IgD-negative memory B cell (primary cell): Measurements from ENCODE around the gene SCYGR8. TPM values are rescaled to one million over a fixed set of nuclear protein-coding genes. Genes with fewer than 3 reads are reported as not detected.

Experiments used
- H3K27ac Mint-ChIP-seq, 3 donors: one replicate each; pipeline ENCODE4 v1.8.0; 2020 to 2022; ENCODE audit warnings: mild to moderate bottlenecking in 3 of 3, mixed read lengths in 3 of 3, moderate library complexity in 1 of 3
- H3K27me3 Mint-ChIP-seq: one replicate; pipeline ENCODE4 v1.8.0; 2021; ENCODE audit warnings: mixed read lengths
- H3K36me3 Mint-ChIP-seq: one replicate; pipeline ENCODE4 v1.8.0; 2020; ENCODE audit warnings: mild to moderate bottlenecking, mixed read lengths
- H3K4me1 Mint-ChIP-seq, 3 donors: one replicate each; pipeline ENCODE4 v1.8.0; 2020 to 2022; ENCODE audit warnings: mixed read lengths in 3 of 3, mild to moderate bottlenecking in 1 of 3
- H3K4me3 Mint-ChIP-seq, 4 donors: one replicate each; pipeline ENCODE4 v1.8.0; 2020 to 2022; ENCODE audit warnings: mild to moderate bottlenecking in 4 of 4, mixed read lengths in 4 of 4, moderate library complexity in 3 of 4
- H3K9me3 Mint-ChIP-seq, 3 donors: one replicate each; pipeline ENCODE4 v1.8.0; 2020 to 2021; ENCODE audit warnings: mixed read lengths in 3 of 3, mild to moderate bottlenecking in 1 of 3
- polyA plus RNA-seq: library from polyadenylated mRNA; unstranded; fragments of 300-500 nt; fragmentation: Illumina TruSeq; gene quantifications from one replicate; pipeline ENCODE4 v1.2.3, GENCODE V29; 2021

SCYGR8 gene
- polyA plus RNA-seq, 1 donor from 2014 or later, result not detected

GRCh38 chr2:227780981-227781615 is 35.4 kb downstream of the SCYGR8 start:
- Mint-ChIP-seq H3K9me3 (peaks cover 0 to 2% (median 0%) of the 10 kb centered on the region in 3 donors), H3K4me3 (no peak overlapping the region), H3K27me3 (peaks cover 4% of the 10 kb centered on the region), H3K4me1 (peaks cover 7 to 13% (median 8%) of the 10 kb centered on the region in 3 donors), H3K27ac (no peak overlapping the region), H3K36me3 (no peaks in the 10 kb centered on the region)

GRCh38 chr2:227781841-227782240 is 36.1 kb downstream of the SCYGR8 start:
- Mint-ChIP-seq H3K9me3 (peaks cover 0 to 2% (median 0%) of the 10 kb centered on the region in 3 donors), H3K36me3 (no peaks in the 10 kb centered on the region), H3K4me1 (peaks cover 7 to 13% (median 8%) of the 10 kb centered on the region in 3 donors), H3K27ac (no peak overlapping the region), H3K4me3 (no peak overlapping the region), H3K27me3 (peaks cover 3% of the 10 kb centered on the region)

GRCh38 chr2:227782804-227783203 is 37.1 kb downstream of the SCYGR8 start:
- peak overlapping the region in 3 of 4 donors; percentile 82 to 97 (median 95) for H3K4me3 Mint-ChIP-seq
- peaks cover 7 to 13% (median 8%) of the 10 kb centered on the region in 3 donors for H3K4me1 Mint-ChIP-seq
- H3K27ac Mint-ChIP-seq, result peak overlapping the region in 2 of 3 donors; percentile 34 to 89
- H3K36me3 Mint-ChIP-seq, result no peaks in the 10 kb centered on the region
- peaks cover 0 to 2% (median 0%) of the 10 kb centered on the region in 3 donors for H3K9me3 Mint-ChIP-seq
- H3K27me3 Mint-ChIP-seq, result peaks cover 3% of the 10 kb centered on the region

DNA sequence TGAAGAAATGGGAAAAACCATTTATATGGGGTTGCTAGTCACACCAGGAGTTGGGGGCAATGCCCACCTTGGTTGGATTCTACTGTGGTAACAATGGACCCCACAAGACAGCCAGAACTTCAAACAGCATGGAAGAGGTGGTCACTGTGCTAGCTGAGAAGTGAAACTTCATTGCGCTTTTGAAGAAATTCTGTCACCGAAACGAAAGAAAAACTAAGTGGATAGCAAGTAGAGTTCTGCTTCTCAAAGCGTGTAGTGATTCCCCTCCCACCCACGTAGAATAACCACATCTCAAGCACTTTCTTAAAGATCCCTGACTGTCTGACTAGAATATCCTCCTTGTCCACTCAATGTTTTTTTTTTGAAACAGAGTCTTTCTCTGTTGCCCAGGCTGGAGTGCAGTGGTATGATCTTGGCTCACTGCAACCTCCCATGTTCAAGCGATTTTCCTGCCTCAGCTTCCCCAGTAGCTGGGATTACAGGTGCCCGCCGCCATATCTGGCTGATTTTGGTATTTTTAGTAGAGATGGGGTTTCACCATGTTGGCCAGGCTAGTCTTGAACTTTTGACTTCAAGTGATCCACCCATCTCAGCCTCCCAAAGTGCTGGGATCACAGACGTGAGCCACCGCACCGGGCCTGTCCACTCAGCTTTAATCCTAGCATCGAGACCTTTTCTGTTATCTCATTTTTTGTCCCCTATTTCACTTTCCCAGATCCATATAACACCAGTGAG is 37.9 kb downstream of the SCYGR8 start:
- peak overlapping the region; percentile 5 to 89 (median 72) for H3K27ac Mint-ChIP-seq
- H3K9me3 Mint-ChIP-seq, result peaks cover 0 to 2% (median 0%) of the 10 kb centered on the region in 3 donors
- no peaks in the 10 kb centered on the region for H3K36me3 Mint-ChIP-seq
- peaks cover 6% of the 10 kb centered on the region for H3K27me3 Mint-ChIP-seq
- peaks cover 7 to 13% (median 8%) of the 10 kb centered on the region in 3 donors for H3K4me1 Mint-ChIP-seq
- peak overlapping the region; percentile 42 to 97 (median 88) for H3K4me3 Mint-ChIP-seq

- Mint-ChIP-seq H3K27me3 (peaks cover 6% of the 10 kb centered on the region), H3K4me1 (peaks cover 7 to 13% (median 8%) of the 10 kb centered on the region in 3 donors), H3K36me3 (no peaks in the 10 kb centered on the region), H3K4me3 (no peak overlapping the region), H3K27ac (no peak overlapping the region), H3K9me3 (peaks cover 0 to 2% (median 1%) of the 10 kb centered on the region in 3 donors)
Measured at GRCh38 chr2:227785293-227785692, 39.6 kb downstream of the SCYGR8 start.

- Mint-ChIP-seq H3K27me3 (peaks cover 5% of the 10 kb centered on the region), H3K4me3 (no peak overlapping the region), H3K4me1 (peaks cover 0 to 7% (median under 1%) of the 10 kb centered on the region in 3 donors), H3K36me3 (no peaks in the 10 kb centered on the region), H3K9me3 (peaks cover 0 to 1% (median 0%) of the 10 kb centered on the region in 3 donors), H3K27ac (no peak overlapping the region)
Measured at GRCh38 chr2:227788561-227789018, 42.9 kb downstream of the SCYGR8 start.

DNA sequence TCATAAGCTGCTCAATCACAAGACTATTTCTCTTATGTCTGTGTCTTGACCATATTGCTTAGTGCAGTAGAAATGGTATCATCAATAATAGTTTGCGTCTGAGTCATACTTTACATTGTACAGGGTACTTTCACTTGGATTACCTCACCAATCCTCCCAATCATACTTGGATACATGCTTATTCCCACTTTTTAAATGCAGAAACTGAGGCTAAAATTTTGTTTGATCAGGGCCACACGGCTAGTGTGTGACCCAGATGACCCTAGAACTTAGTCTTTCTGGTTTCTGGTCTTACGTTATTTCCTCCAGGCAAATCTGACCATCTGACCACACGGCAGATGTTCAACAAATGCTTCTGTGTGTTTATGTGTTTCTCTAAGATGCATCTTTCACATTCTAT is 44.1 kb downstream of the SCYGR8 start:
- peaks cover 0 to 1% (median 0%) of the 10 kb centered on the region in 3 donors for H3K9me3 Mint-ChIP-seq
- H3K4me3 Mint-ChIP-seq, result no peak overlapping the region
- H3K4me1 Mint-ChIP-seq, result no peaks in the 10 kb centered on the region
- H3K36me3 Mint-ChIP-seq, result no peaks in the 10 kb centered on the region
- H3K27ac Mint-ChIP-seq, result no peak overlapping the region
- peaks cover 5% of the 10 kb centered on the region for H3K27me3 Mint-ChIP-seq

DNA sequence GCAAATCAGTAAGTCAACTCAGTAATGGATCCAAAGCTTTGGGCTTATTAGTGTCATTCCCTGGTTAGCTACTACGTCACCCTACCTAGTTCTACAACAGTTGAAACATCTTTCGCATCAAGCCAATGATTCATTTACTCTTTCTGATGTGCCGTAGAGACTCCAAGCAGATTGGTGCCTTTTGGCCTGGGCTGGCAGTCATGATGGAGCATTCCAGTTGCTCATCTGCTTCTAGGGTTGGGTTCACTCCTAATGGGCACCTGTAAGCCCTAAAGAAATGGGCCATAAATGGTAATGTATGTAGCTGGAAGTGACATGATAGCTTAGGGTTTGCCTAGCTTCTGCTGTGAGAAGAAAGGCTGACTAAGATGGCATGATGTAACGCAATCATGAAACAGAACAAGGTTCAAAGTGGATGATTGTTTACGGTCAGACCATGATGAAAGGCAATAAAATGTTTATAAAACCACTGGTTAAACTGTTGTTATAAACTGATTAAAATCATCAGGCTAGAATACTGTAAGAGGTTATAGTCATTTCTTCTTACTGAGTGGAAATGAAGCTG is 47.5 kb downstream of the SCYGR8 start:
- Mint-ChIP-seq H3K4me3 (no peak overlapping the region), H3K27me3 (peaks cover 4% of the 10 kb centered on the region), H3K9me3 (peaks cover 0 to 1% (median 0%) of the 10 kb centered on the region in 3 donors), H3K4me1 (no peaks in the 10 kb centered on the region), H3K36me3 (no peaks in the 10 kb centered on the region), H3K27ac (no peak overlapping the region)

Other genes with a start within 250 kb of the SCYGR8 start
- not detected for gene SCYGR2, start 147.0 kb upstream of the SCYGR8 start, polyA plus RNA-seq
- gene SCYGR3, start 131.1 kb upstream of the SCYGR8 start, polyA plus RNA-seq, result not detected
- gene SCYGR4, start 128.4 kb upstream of the SCYGR8 start, polyA plus RNA-seq, result not detected
- not detected for gene SCYGR5, start 79.1 kb upstream of the SCYGR8 start, polyA plus RNA-seq
- not detected for gene SLC19A3, start 27.9 kb upstream of the SCYGR8 start, polyA plus RNA-seq
- gene SCYGR6, start 21.1 kb upstream of the SCYGR8 start, polyA plus RNA-seq, result not detected
- not detected for gene SCYGR7, start 17.6 kb upstream of the SCYGR8 start, polyA plus RNA-seq
- gene CCL20, start 67.9 kb downstream of the SCYGR8 start, polyA plus RNA-seq, result not detected
- not detected for gene DAW1, start 125.7 kb downstream of the SCYGR8 start, polyA plus RNA-seq